ENCODE data around the gene CD14.
"Not testable (repeated sequence)": the region's sequence is repeated elsewhere in the genome, so short reads cannot be mapped to it uniquely, and the experiment has no call there.

The CD14 gene

GRCh38 chr5:140634103-140634502 lies 1.1 kb upstream of the CD14 start:
- no peak for DNase-seq

GRCh38 chr5:140633501-140633900 lies 526 bp upstream of the CD14 start:
- no peak for DNase-seq

DNA sequence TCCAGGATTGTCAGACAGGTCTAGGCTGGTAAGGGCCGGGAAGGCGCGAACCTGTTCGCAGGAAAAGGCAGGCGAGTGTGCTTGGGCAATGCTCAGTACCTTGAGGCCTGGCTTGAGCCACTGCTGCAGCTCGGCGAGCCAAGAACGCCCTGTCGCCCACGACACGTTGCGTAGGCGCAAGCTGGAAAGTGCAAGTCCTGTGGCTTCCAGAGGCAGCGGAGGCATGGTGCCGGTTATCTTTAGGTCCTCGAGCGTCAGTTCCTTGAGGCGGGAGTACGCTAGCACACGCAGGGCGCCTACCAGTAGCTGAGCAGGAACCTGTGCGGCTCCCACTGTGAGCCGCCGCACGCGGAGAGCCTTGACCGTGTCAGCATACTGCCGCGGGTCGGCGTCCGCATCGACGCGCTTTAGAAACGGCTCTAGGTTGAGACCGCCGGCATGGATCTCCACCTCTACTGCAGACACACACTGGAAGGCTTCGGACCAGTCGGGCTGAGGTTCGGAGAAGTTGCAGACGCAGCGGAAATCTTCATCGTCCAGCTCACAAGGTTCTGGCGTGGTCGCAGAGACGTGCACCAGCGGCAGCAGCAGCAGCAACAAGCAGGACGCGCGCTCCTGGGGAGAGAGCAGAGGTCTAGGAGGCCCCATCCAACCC lies 482 bp downstream of the CD14 start:
- peak; percentile 49 to 52 for DNase-seq

- peak; percentile 25 for DNase-seq
Observed at GRCh38 chr5:140631831-140632365, 1.1 kb downstream of the CD14 start.

DNA sequence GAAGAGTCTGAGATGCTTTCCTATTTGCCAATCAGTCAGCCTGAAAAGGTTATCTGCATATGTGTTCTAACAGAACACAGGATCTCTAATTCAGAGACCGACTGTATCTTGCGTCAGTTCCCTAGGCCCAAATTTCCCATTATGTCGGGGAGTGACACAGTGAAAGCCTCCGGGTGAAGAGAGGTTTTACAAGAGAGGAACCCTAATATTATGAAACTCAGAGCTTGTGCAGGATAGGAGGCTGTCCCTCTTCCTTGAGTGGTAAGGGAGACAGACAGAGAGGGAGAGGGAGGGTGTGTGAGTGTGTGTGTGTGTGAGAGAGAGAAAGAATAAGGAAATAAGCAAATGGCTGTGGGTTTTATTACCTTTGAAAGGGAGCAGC lies 1.9 kb downstream of the CD14 start:
- peak in 1 of 2 donors; percentile 47 for DNase-seq

- DNase-seq: no peak
Observed at GRCh38 chr5:140630292-140631035, 2.5 kb downstream of the CD14 start.

DNA sequence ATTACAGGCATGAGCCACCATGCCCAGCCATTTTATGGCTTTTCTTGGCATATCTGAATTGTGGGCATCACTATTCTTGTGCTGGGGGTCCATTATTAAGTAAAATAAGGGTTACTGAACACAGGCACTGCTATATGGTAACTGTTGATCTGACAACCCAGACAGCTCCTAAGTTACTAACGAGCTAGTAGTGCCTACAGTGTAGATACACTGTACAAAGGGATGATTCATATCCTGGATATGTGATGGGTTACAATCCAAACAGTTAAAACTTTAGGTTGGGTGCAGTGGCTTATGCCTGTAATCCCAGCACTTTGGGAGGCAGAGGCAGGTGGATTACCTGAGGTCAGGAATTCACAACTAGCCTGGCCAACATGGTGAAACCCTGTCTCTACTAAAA lies 4.3 kb downstream of the CD14 start:
- DNase-seq: no peak

GRCh38 chr5:140627972-140628371 lies 5.0 kb downstream of the CD14 start:
- no peak for DNase-seq

- not testable (repeated sequence) for DNase-seq
Observed at GRCh38 chr5:140624886-140625285, 8.1 kb downstream of the CD14 start.

GRCh38 chr5:140623061-140623460 lies 9.9 kb downstream of the CD14 start:
- not testable (repeated sequence) for DNase-seq

GRCh38 chr5:140622301-140622700 lies 10.7 kb downstream of the CD14 start:
- no peak for DNase-seq

DNA sequence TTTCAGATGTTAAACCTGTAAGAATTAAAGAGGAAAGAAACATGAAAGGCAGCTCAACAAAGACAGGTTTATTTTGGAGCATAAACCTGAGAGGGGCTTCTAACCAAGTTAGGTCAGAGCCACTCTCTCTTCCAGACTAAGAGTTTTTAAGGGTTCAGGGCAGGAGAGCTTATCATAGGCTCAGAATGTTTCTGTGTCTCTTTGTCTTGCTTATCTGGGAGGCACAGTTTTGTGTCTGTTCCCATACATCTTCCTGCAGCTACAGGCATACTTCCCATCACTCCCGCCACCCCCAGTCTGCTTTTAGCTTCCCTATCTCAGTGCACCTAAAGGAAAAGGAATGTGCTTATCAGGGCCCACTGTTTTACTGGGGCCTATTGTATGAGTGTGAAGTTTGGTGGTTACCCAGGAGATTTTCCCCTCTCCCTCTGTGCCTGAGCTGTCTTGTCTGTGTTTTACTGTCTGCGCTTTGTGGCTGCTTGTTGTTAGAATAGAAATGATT lies 21.9 kb downstream of the CD14 start:
- DNase-seq: no peak

- DNase-seq: peak in 1 of 2 donors; percentile 61
Observed at GRCh38 chr5:140609126-140609525, 23.8 kb downstream of the CD14 start.

DNA sequence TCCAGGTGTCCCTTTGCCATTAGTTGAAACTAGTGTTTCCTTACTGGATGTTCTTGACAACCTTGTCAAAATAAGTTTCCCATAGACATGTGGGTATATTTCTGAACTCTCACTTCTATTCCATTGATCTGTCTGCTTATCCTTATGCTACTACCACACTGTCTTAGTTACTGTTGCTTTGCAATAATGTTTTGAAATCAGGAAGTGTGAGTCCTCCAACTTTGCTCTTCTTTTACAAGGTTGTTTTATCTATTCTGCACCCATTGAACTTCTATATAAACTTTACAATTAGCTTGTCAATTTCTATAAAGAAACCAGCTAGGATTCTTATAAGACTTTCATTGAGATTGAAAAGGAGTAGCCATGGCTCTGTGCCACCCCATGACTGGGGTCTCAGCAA lies 24.3 kb downstream of the CD14 start:
- DNase-seq: no peak

DNA sequence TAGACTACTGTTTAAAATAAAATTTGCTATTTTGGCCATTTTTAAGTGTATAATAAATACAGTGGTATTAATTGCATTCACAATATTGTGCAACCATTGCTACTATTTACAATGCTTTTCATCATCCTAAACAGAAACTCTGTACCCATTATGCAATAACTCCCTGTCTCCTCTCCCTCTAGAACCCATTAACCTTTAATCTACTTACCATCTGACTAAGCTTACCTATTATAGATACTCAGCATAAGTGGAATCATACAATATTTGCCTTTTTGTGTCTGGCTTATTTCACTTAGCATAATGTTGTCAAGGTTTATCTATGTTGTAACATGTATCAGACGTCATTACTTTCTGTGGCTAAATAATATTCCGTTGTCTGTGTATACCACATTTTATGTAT lies 25.9 kb downstream of the CD14 start:
- no peak for DNase-seq

DNA sequence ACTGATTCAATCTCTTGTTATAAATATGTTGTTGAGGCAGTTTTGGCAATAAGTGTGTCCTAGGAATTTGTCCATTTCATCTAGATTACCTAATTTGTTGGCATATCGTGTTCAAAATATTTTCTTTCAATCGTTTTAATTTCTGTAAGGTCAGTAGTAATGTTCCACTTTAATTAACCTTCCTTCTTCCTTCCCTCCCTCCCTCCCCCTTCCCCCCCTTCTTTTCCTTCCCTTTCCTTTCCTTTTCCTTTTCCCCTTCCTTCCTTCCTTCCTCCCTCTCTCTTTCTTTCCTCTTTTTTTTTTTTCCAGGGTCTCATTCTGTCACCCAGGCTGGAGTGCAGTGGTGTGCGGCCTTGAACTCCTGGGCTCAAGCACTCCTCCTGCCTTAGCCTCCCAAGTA lies 27.1 kb downstream of the CD14 start:
- DNase-seq: no peak

DNA sequence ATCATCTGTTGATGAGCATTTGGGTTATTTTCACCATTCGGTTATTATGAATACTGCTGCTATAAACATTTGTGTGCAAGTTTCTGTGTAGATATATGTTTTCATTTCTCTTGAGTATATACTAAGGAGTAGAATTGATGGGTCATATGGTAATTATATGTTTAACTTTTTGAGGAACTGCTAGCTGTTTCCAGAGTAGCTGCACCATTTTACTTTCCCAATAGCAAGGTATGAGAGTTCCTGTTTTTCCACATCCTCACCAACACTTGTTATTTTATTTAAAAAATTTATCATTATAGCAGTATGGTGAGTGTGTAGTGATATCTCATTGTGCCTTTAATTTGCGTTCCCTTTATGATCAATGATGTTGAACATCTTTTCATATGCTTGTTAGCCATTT lies 29.2 kb downstream of the CD14 start:
- DNase-seq: no peak

- DNase-seq: not testable (repeated sequence)
Observed at GRCh38 chr5:140603446-140603698, 29.6 kb downstream of the CD14 start.

- DNase-seq: no peak
Observed at GRCh38 chr5:140602147-140602546, 30.8 kb downstream of the CD14 start.

- no peak for DNase-seq
Observed at GRCh38 chr5:140600096-140600495, 32.9 kb downstream of the CD14 start.

DNA sequence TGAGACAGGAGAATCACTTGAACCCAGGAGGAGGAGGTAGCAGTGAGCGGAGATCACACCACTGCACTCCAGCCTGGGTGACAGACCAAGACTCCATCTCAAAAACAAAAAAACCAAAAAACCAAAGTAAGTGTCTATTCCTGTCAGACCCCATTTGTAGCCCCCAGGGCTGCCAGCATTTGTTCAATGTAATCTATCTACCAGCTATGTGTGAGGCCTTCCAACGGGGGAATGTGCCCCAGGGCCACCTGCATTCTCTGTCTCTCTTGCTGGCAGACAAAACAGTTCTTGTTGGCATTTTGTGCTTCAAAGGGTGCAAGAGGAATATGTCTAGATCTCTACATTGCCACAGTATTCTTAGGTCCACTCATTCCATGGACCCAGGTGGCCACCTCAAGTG lies 34.1 kb downstream of the CD14 start:
- DNase-seq: no peak

- no peak for DNase-seq
Observed at GRCh38 chr5:140596321-140596741, 36.6 kb downstream of the CD14 start.

GRCh38 chr5:140595538-140596300 lies 37.3 kb downstream of the CD14 start:
- peak; percentile 5 to 49 for DNase-seq

DNA sequence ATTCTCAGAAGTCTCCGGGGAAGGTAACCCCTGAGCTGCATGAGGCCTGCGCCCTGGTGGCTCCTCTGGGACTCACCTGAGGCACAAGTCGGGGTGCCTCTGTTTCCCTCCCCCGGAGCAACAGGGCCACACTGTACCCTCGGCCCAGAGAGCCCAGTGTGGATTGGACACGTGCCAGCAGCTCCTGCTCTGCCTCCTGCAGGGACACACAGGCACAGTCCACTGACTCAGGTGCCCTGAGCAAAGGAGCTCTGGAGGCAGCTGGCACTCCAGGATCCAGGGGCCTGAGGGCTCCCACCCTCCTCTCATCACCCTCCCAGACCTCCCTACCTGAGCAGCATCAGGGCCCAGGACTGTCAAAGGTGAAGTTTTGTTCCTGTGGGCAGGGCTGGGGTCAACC lies 38.8 kb downstream of the CD14 start:
- DNase-seq: no peak
